ENCODE measurements around the gene MAP1LC3B2. TPM values are rescaled to one million over a fixed set of nuclear protein-coding genes. Genes with fewer than 3 reads are reported as not detected.

Gene MAP1LC3B2
- total RNA-seq: 0.78 and 0.82 TPM in 2 replicates

- DNase-seq (ENCODE audit: extremely low read depth, low read depth, low spot score): no peak
Measured at GRCh38 chr12:116559162-116559935, at the start of gene MAP1LC3B2. TSS of gene MAP1LC3B2 (plus strand) at chr12:116559381. CDS start at chr12:116575943, 16,562 bp downstream.

GRCh38 chr12:116513944-116514343, 45.2 kb upstream of the MAP1LC3B2 start:
- DNase-seq (ENCODE audit: extremely low read depth, low read depth, low spot score): no peak

GRCh38 chr12:116515684-116516083, 43.5 kb upstream of the MAP1LC3B2 start:
- DNase-seq (ENCODE audit: extremely low read depth, low read depth, low spot score): no peak

- DNase-seq (ENCODE audit: extremely low read depth, low read depth, low spot score): no peak
Measured at GRCh38 chr12:116516657-116517056, 42.5 kb upstream of the MAP1LC3B2 start.

GRCh38 chr12:116517431-116518045, 41.6 kb upstream of the MAP1LC3B2 start:
- no peak for DNase-seq (ENCODE audit: extremely low read depth, low read depth, low spot score)

GRCh38 chr12:116520225-116520760, 38.9 kb upstream of the MAP1LC3B2 start:
- no peak for DNase-seq (ENCODE audit: extremely low read depth, low read depth, low spot score)

GRCh38 chr12:116520801-116521471, 38.2 kb upstream of the MAP1LC3B2 start:
- DNase-seq (ENCODE audit: extremely low read depth, low read depth, low spot score): no peak

GRCh38 chr12:116524311-116524710, 34.9 kb upstream of the MAP1LC3B2 start:
- no peak for DNase-seq (ENCODE audit: extremely low read depth, low read depth, low spot score)

- DNase-seq (ENCODE audit: extremely low read depth, low read depth, low spot score): no peak
Measured at GRCh38 chr12:116524964-116525379, 34.2 kb upstream of the MAP1LC3B2 start.

GRCh38 chr12:116525418-116526001, 33.7 kb upstream of the MAP1LC3B2 start:
- no peak for DNase-seq (ENCODE audit: extremely low read depth, low read depth, low spot score)

GRCh38 chr12:116528065-116528464, 31.1 kb upstream of the MAP1LC3B2 start:
- peak; percentile 52 for DNase-seq (ENCODE audit: extremely low read depth, low read depth, low spot score)

- no peak for DNase-seq (ENCODE audit: extremely low read depth, low read depth, low spot score)
Measured at GRCh38 chr12:116528498-116528897, 30.7 kb upstream of the MAP1LC3B2 start.

GRCh38 chr12:116529048-116529447, 30.1 kb upstream of the MAP1LC3B2 start:
- DNase-seq (ENCODE audit: extremely low read depth, low read depth, low spot score): no peak

GRCh38 chr12:116529686-116530085, 29.5 kb upstream of the MAP1LC3B2 start:
- no peak for DNase-seq (ENCODE audit: extremely low read depth, low read depth, low spot score)

- DNase-seq (ENCODE audit: extremely low read depth, low read depth, low spot score): no peak
Measured at GRCh38 chr12:116532428-116532827, 26.8 kb upstream of the MAP1LC3B2 start.

- no peak for DNase-seq (ENCODE audit: extremely low read depth, low read depth, low spot score)
Measured at GRCh38 chr12:116532986-116533342, 26.2 kb upstream of the MAP1LC3B2 start.

- DNase-seq (ENCODE audit: extremely low read depth, low read depth, low spot score): no peak
Measured at GRCh38 chr12:116533343-116534251, 25.6 kb upstream of the MAP1LC3B2 start.

- DNase-seq (ENCODE audit: extremely low read depth, low read depth, low spot score): no peak
Measured at GRCh38 chr12:116534311-116535121, 24.7 kb upstream of the MAP1LC3B2 start.

- DNase-seq (ENCODE audit: extremely low read depth, low read depth, low spot score): no peak
Measured at GRCh38 chr12:116535241-116535640, 23.9 kb upstream of the MAP1LC3B2 start.

Data from glomerular endothelial cell (primary cell).